ENCODE data around the gene CDH13.

GRCh38 chr16:83727751-83728352 lies 1101.1 kb downstream of the CDH13 start:
- TF ChIP-seq POLR2AphosphoS5 (IDR thresholded peaks at IDR 0.05) (no peak), POLR2A (IDR thresholded peaks at IDR 0.05; ENCODE audit: low read depth) (no peak), CTCF (IDR thresholded peaks at IDR 0.05) (no peak)

Measured in esophagus muscularis mucosa (tissue), 3 donors.